IMR-90 (cell line): Measurements from ENCODE around the gene TACR2. TPM values are rescaled to one million over a fixed set of nuclear protein-coding genes. Genes with fewer than 3 reads are reported as not detected.

Experiments
- ATAC-seq: fragments of 200-7000 bp; cut with Tn5 transposase; 2 replicates; pipeline ENCODE4 v1.9.1; 2020; ENCODE audit warnings: low read depth, mild to moderate bottlenecking, moderate library complexity
- BruUV-seq: library from RNA; stranded (reverse); fragments of 400-500 nt; replicated peaks from 2 replicates; lab custom pipeline; 2021; lab: Mats Ljungman, UMichigan
- CTCF ChIA-PET: fragments of 300-600 bp; formaldehyde crosslinking; extraction: SDS; loops from one replicate; lab custom pipeline; 2021; ENCODE audit warnings: antibody characterized with exemption; lab: Yijun Ruan, JAX
- POLR2A ChIA-PET: fragments of 300-600 bp; sonication (Branson Sonifier 250); formaldehyde crosslinking; loops from one replicate; lab custom pipeline; 2022; ENCODE audit warnings: antibody characterized with exemption; ENCODE audit not compliant: unreplicated experiment; lab: Charles Lee
- DNase-seq: peaks from one replicate; pipeline ENCODE4 v3.0.0; 2013
- H2AFZ ChIP-seq: replicated peaks from 2 replicates; pipeline ENCODE3; 2013; ENCODE audit warnings: low read length, mild to moderate bottlenecking; ENCODE audit not compliant: poor library complexity
- H2AK5ac ChIP-seq: 2 replicates; pipeline ENCODE4 v1.6.1; 2013; ENCODE audit warnings: low read depth, low read length, inconsistent platforms
- H2AK9ac ChIP-seq: replicated peaks from 2 replicates; pipeline ENCODE3; 2013; ENCODE audit warnings: mild to moderate bottlenecking, low read depth, low read length, moderate library complexity; ENCODE audit not compliant: poor library complexity
- H2BK120ac ChIP-seq: 2 replicates; pipeline ENCODE4 v1.6.1; 2013; ENCODE audit warnings: low read depth, low read length, inconsistent platforms
- H2BK15ac ChIP-seq: 3 replicates; pipeline ENCODE4 v1.6.1; 2013; ENCODE audit warnings: low read depth, low read length, inconsistent platforms
- H2BK20ac ChIP-seq: 2 replicates; pipeline ENCODE4 v1.6.1; 2013; ENCODE audit warnings: low read depth, mild to moderate bottlenecking, inconsistent platforms, low read length, moderate library complexity
- H2BK5ac ChIP-seq: 2 replicates; pipeline ENCODE4 v1.6.1; 2013; ENCODE audit warnings: mild to moderate bottlenecking, low read depth, low read length, inconsistent platforms; ENCODE audit not compliant: poor library complexity, severe bottlenecking
- H3K14ac ChIP-seq: replicated peaks from 2 replicates; pipeline ENCODE4 v1.6.1; 2013; ENCODE audit warnings: low read depth, low read length, inconsistent platforms
- H3K18ac ChIP-seq: 2 replicates; pipeline ENCODE4 v1.6.1; 2013; ENCODE audit warnings: low read depth, low read length, control low read depth
- H3K23ac ChIP-seq: 2 replicates; pipeline ENCODE4 v1.6.1; 2013; ENCODE audit warnings: low read depth, low read length, inconsistent platforms
- H3K27ac ChIP-seq: 2 replicates; pipeline ENCODE4 v1.5.1; 2013; ENCODE audit warnings: mild to moderate bottlenecking, control low read depth, low read length; ENCODE audit not compliant: insufficient read depth
- H3K27me3 ChIP-seq: 2 replicates; pipeline ENCODE4 v1.6.1; 2013; ENCODE audit warnings: low read length; ENCODE audit not compliant: control insufficient read depth, insufficient read depth
- H3K36me3 ChIP-seq: 2 replicates; pipeline ENCODE4 v1.6.1; 2013; ENCODE audit warnings: low read length, mixed read lengths; ENCODE audit not compliant: control insufficient read depth, insufficient read depth
- H3K4ac ChIP-seq: 2 replicates; pipeline ENCODE4 v1.6.1; 2013; ENCODE audit warnings: low read depth, low read length, inconsistent platforms
- H3K4me1 ChIP-seq: 2 replicates; pipeline ENCODE4 v1.6.1; 2013; ENCODE audit warnings: low read length, mixed read lengths; ENCODE audit not compliant: control insufficient read depth, insufficient read depth
- H3K4me2 ChIP-seq: 2 replicates; pipeline ENCODE4 v1.6.1; 2013; ENCODE audit warnings: low read depth, mild to moderate bottlenecking, control low read depth, low read length, moderate library complexity
- H3K4me3 ChIP-seq: 2 replicates; pipeline ENCODE4 v1.5.1; 2013; ENCODE audit warnings: low read depth, mild to moderate bottlenecking, control low read depth, low read length, moderate library complexity; ENCODE audit not compliant: insufficient read depth
- H3K56ac ChIP-seq: 2 replicates; pipeline ENCODE4 v1.6.1; 2013; ENCODE audit warnings: low read length, inconsistent platforms; ENCODE audit not compliant: insufficient read depth; ENCODE audit errors: extremely low read depth
- H3K79me1 ChIP-seq, 2 experiments: 2 replicates each; pipeline ENCODE4 v1.6.1; 2013; ENCODE audit warnings: low read length in 2 of 2, inconsistent platforms in 1 of 2, low read depth in 1 of 2
- H3K9ac ChIP-seq: 2 replicates; pipeline ENCODE4 v1.6.1; 2013; ENCODE audit warnings: low read depth, low read length, control low read depth
- H3K9me1 ChIP-seq: 2 replicates; pipeline ENCODE4 v1.6.1; 2013; ENCODE audit warnings: low read length, inconsistent platforms; ENCODE audit not compliant: insufficient read depth
- H3K9me3 ChIP-seq: 2 replicates; pipeline ENCODE4 v1.6.1; 2013; ENCODE audit warnings: low read length; ENCODE audit not compliant: control insufficient read depth, insufficient read depth
- H4K20me1 ChIP-seq: 2 replicates; pipeline ENCODE4 v1.6.1; 2013; ENCODE audit warnings: low read length, inconsistent platforms; ENCODE audit not compliant: insufficient read depth
- H4K5ac ChIP-seq: 2 replicates; pipeline ENCODE4 v1.6.1; 2013; ENCODE audit warnings: mild to moderate bottlenecking, low read depth, low read length, control low read depth
- H4K8ac ChIP-seq, 2 experiments: 2 replicates each; pipeline ENCODE4 v1.6.1; 2013; ENCODE audit warnings: low read depth in 2 of 2, low read length in 2 of 2, control low read depth in 1 of 2, inconsistent platforms in 1 of 2
- H4K91ac ChIP-seq: 2 replicates; pipeline ENCODE4 v1.6.1; 2013; ENCODE audit warnings: low read depth, low read length, inconsistent platforms; ENCODE audit not compliant: insufficient read depth
- CHD1 ChIP-seq: IDR thresholded peaks from 2 replicates; pipeline ENCODE4 v1.6.1; 2012; ENCODE audit warnings: low read depth, low read length, improper control_type of control experiment
- CTCF ChIP-seq: conservative IDR thresholded peaks from 2 replicates; pipeline ENCODE4 v1.5.1; 2012; ENCODE audit warnings: mild to moderate bottlenecking, low read depth, low read length, improper control_type of control experiment
- POLR2A ChIP-seq: IDR thresholded peaks from 2 replicates; pipeline ENCODE4 v1.6.1; 2012; ENCODE audit warnings: mild to moderate bottlenecking, low read depth, low read length
- RAD21 ChIP-seq: IDR thresholded peaks from 2 replicates; pipeline ENCODE4 v1.6.1; 2012; ENCODE audit warnings: low read length, improper control_type of control experiment
- RFX5 ChIP-seq: IDR thresholded peaks from 2 replicates; pipeline ENCODE4 v1.8.0; 2012; ENCODE audit warnings: low read depth, mild to moderate bottlenecking, low read length, moderate library complexity
- USF2 ChIP-seq: fragments of 150-350 bp; IDR thresholded peaks from 2 replicates; pipeline ENCODE4 v1.6.1; 2017; ENCODE audit warnings: mild to moderate bottlenecking, antibody characterized with exemption, low read length, low read depth
- dilution Hi-C: fragments of 300-500 bp; cut with HindIII; formaldehyde crosslinking; loops from one replicate; pipeline ENCODE4 v1.14.3; 2018; ENCODE audit warnings: low sequenced_read_pairs; ENCODE audit not compliant: unreplicated experiment
- in situ Hi-C: fragments of 300-500 bp; cut with MboI; formaldehyde crosslinking; loops from 3 replicates; pipeline ENCODE4 v1.14.3; 2019; ENCODE audit warnings: low sequenced_read_pairs, inconsistent platforms, mixed read lengths
- intact Hi-C: fragments of 100-400 bp; cut with micrococcal nuclease; formaldehyde crosslinking; loops from 2 replicates; pipeline ENCODE4 v1.10.0; 2022
- polyA plus RNA-seq, 3 experiments: library from polyadenylated mRNA; depleted of rRNA; stranded (reverse); fragments of >200 nt; gene quantifications; 2 replicates each; pipeline ENCODE4 v1.2.3, GENCODE V29; 2012; ENCODE audit warnings: low replicate concordance in 1 of 3
- total RNA-seq: library from RNA; depleted of rRNA; stranded (reverse); fragments of >200 nt; gene quantifications from 2 replicates; pipeline ENCODE4 v1.2.3, GENCODE V29; 2012

Gene TACR2
- total and polyA plus RNA-seq, 2 of the 4 experiments (the other 2 are of a cell fraction): not detected

DNA sequence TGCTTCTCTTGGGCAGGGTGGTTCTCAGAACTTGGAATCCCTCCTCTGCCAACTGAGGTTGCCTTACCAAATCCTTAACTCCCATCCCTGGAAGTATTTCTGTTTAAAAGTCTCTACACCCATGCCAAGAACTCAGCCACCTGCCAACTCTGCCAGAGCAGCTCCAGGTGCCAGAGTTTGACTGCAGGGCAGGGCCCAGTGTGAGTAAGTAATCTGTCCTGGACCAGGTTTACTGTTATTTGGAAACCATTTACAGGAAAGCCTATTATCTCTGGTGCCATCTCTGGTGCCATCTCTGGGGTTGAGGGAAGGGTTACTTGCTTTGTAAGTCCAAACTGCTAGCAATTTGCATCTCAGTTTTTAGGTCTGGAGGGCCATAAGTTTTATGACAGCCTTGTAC lies 37.1 kb upstream of the TACR2 start:
- Histone ChIP-seq H3K27ac (no peak overlapping the region), H2AK5ac (no peak overlapping the region), H3K9me3 (no peaks in the 10 kb centered on the region), H3K9ac (no peak overlapping the region), H2BK15ac (no peak overlapping the region), H3K27me3 (peaks cover 16% of the 10 kb centered on the region), H2BK5ac (no peak overlapping the region), H3K4me1 (no peaks in the 10 kb centered on the region; the same call in none of the 2 replicates), H3K36me3 (no peaks in the 10 kb centered on the region), H2AK9ac (no peak overlapping the region), H2BK120ac (no peak overlapping the region), H4K20me1 (no peaks in the 10 kb centered on the region), H2BK20ac (no peak overlapping the region), H4K8ac (no peak overlapping the region), H4K5ac (no peak overlapping the region), H3K4me2 (no peak overlapping the region), H2AFZ (no peak overlapping the region), H3K14ac (no peak overlapping the region), H3K4ac (no peak overlapping the region), H3K4me3 (no peak overlapping the region), H3K23ac (no peak overlapping the region), H3K9me1 (no peaks in the 10 kb centered on the region), H4K91ac (no peak overlapping the region), H3K79me1 (no peaks in the 10 kb centered on the region), H3K56ac (no peak overlapping the region), H3K18ac (no peak overlapping the region)
- DNase-seq (no peak), ATAC-seq (no peak)
- dilution Hi-C loops (no loop called here), intact Hi-C loops (loop anchor here (2.0 kb wide), 1 partner anchor 37 kb away; no protein-coding TSS in a partner anchor), in situ Hi-C loops (no loop called here)
- POLR2A ChIA-PET: no interaction called here
- no TSS peak for BruUV-seq
- TF ChIP-seq USF2: no peak
- TF ChIP-seq CTCF: no peak
- TF ChIP-seq RFX5: no peak
- TF ChIP-seq POLR2A: no peak
- no peak for TF ChIP-seq CHD1
- TF ChIP-seq RAD21: no peak
- CTCF ChIA-PET: no interaction called here
